NOMO-1 (cell line): ENCODE results near the gene CHCHD4.
"Not testable (repeated sequence)": the region's sequence is repeated elsewhere in the genome, so short reads cannot be mapped to it uniquely, and the experiment has no call there.

Source experiments
- DNase-seq, 2 experiments: peaks; one replicate each; lab custom pipeline; 2025; ENCODE audit not compliant: unreplicated experiment in 2 of 2; lab: John Stamatoyannopoulos, UW

The CHCHD4 gene

GRCh38 chr3:14077310-14077709, 47.4 kb downstream of the CHCHD4 start:
- no peak for DNase-seq

GRCh38 chr3:14075233-14075632, 49.4 kb downstream of the CHCHD4 start:
- not testable (repeated sequence) for DNase-seq

GRCh38 chr3:14064910-14065309, 59.8 kb downstream of the CHCHD4 start:
- DNase-seq: no peak

GRCh38 chr3:14063152-14063551, 61.5 kb downstream of the CHCHD4 start:
- no peak for DNase-seq
